GM19438 (cell line): ENCODE measurements around the gene KPNA3.
A peak's percentile ranks its signal among the peaks of the same experiment; 100 is the strongest.

Source experiments
- ATAC-seq: cut with Tn5 transposase; IDR thresholded peaks from one replicate; pipeline ENCODE4 v1.9.1; 2021; ENCODE audit warnings: low read depth; ENCODE audit not compliant: unreplicated experiment

Gene KPNA3

GRCh38 chr13:49690133-49690994 lies 102.1 kb downstream of the KPNA3 start:
- ATAC-seq = peak; percentile 21

- ATAC-seq = no peak
Measured at GRCh38 chr13:49683489-49683888, 109.0 kb downstream of the KPNA3 start.

GRCh38 chr13:49681842-49682435 lies 110.5 kb downstream of the KPNA3 start:
- ATAC-seq = no peak

DNA sequence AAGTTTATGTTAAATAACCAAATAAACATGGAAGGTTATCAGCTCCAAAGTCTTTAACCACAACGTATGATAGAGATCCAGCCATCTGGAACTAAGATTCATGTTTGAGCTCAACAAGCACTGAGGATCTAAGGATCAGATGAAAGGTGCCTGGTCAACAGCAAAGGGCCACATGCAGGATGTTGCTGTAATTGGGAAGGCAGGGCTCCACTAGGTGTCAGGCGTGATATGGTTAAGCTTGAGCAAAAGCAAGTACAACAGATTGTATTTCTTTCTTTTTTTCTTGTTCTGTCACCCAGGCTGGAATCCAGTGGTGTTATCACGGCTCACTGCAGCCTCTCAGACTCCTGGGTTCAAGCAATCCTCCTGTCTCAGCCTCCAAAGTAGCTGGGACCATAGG lies 113.2 kb downstream of the KPNA3 start:
- no peak for ATAC-seq

- ATAC-seq = no peak
Measured at GRCh38 chr13:49678191-49678914, 114.1 kb downstream of the KPNA3 start.

DNA sequence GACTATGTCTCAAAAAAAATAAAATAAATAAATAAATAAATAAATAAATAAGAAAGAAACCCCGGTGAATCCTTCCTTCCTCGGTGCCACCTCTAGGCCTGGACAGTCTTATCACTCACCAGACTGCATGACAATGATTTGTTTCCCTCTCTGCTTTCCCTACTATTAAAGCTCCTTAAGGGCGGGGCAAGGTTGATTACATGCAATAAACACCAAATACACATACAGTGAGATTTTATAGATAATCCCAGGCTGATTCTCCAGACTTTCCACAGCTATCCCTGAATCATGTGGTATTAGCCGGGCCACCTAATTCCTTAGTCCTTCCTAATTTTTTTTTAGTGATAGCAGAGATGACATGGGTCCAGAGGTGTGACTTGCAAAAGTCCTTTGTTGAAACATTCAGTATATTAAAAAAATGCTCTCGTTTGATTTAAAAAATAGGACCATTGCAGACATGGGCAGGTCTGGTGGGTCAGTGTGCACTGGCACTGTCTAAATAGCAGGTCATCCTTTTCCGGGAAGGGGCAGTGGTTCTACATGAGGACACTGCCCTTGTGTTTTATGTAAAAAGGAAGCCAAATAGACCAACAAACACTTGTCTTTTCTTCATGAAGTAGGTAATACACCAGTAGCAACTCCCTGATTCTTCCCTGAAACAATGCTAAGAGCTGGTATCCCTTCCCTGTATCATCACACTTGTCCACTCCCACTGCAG lies 115.7 kb downstream of the KPNA3 start:
- no peak for ATAC-seq

GRCh38 chr13:49670828-49671227 lies 121.7 kb downstream of the KPNA3 start:
- no peak for ATAC-seq

DNA sequence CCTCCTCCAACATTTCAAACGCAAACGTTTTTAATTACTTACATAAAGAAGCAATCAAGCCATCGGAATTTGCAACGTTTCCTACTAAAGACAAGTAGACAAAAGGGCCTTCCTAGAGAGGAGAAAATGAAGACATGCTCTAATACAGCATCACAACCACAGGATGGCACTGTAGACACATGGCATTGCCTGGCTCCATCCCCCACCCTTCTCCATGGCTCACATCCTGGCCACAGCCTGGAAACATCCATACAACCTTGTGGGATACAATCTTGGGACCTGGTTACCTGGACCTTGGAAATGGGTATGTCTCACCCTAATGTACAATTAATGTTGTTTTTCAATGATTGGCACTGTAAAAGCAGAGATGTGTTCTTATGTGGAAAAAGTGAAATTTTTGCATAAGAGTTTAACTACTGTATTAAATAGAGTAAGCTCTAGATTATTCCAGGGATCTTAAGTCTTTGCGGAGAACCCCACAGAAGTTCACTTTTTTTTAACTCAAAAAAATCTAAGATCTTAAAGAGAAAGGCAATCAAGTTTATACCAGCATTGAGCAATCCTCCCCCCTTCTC lies 122.7 kb downstream of the KPNA3 start:
- ATAC-seq = no peak

GRCh38 chr13:49667773-49668172 lies 124.7 kb downstream of the KPNA3 start:
- ATAC-seq = no peak

DNA sequence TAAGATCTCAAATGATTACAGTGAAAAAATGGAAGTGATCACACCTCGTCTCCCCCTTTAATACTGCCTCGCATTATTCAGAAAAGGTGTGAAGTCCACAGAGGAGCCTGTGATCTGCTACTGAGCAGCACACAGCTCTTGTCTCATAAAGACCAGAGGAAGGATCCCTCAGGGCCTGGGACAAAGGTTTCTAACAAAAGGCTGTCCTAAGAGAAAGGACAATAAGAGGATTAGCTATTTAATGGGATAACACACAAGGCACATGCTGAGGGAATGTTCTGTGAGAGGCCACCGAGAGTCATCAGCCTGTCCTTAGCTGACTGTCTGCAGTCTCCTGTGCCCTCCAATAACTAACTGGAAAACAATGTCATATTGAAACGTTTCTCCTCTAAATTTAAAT lies 127.9 kb downstream of the KPNA3 start:
- ATAC-seq = no peak

GRCh38 chr13:49657241-49657641 lies 135.2 kb downstream of the KPNA3 start:
- ATAC-seq = no peak

GRCh38 chr13:49655906-49656305 lies 136.6 kb downstream of the KPNA3 start:
- ATAC-seq = no peak

DNA sequence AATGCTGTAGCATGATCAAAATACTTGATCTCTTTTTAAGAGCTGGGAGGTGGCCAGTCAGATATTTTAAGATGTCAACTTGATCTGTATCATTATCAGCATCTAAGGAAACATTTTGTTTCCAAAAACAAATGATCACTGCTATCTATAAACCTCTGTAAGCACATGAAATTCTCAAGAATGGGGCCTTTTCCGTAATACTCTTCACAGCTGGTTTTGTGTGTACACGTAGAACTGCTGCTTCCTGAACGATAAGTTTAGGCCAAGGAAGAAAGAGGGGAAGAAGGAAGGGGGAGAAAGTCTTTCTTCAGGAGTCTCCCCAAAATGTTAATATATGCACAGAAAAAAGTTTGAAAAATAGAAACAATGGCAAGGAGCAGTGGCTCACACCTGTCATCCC lies 138.5 kb downstream of the KPNA3 start:
- no peak for ATAC-seq

GRCh38 chr13:49653478-49653877 lies 139.0 kb downstream of the KPNA3 start:
- ATAC-seq = no peak

GRCh38 chr13:49652355-49653305 lies 139.9 kb downstream of the KPNA3 start:
- ATAC-seq = no peak

DNA sequence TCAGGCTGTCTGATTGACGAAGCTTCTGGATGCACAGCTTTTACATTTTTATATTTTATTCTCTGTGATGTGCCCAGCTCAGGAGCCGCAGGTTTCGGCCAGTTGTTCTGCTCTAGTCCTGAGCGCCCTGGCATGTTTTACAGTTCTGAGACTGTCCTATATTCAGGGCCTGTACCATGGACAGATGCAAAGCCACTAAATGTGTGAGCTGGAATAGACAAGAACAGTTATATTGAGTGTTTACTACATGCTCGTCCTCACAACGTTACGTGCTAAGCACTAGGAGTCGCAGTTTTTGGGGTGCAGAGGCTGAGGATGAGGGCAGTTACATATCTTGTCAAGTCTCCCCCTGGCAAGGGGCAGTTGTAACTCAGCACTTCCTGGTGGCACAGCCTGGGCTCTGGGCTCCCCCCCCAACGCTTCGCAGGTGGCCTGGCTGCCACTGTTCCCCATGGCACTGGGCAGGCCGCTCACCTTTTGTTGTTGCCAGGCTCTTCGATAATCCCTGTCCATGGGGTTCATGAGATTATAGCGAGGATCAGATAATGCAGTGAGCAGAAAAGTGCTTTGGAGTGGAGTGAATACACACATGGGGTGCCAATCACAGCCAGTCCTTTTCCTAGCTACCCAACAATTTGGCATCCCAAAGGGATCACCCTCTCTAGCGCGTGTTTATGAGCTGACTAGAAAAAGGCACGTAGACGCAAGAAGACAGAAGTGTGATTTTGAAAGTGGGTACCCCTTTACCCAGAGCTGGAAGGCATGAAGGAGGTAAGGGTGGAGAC lies 140.7 kb downstream of the KPNA3 start:
- ATAC-seq = no peak

DNA sequence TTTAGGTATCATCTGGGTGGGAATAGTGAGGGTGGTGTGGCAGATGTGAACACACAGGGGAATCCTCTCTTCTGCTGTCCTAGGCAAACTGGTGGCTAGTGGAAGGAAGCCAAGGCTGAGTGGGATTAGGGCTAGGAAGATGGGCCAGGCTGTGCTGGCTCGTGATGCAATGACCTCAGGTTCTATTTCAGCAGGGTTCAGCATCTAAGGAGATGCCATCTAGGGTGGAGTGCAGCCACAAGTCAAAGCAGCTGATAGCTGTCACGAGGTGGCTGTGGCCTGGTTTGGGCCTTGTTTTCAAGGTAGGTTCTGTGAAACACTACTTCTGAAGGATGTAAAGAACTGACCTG lies 142.5 kb downstream of the KPNA3 start:
- ATAC-seq = no peak
